ENCODE results near the gene MAP7D3. TPM values are rescaled to one million over a fixed set of nuclear protein-coding genes. Genes with fewer than 3 reads are reported as not detected.

MAP7D3 gene
- total RNA-seq, 4 donors from 2014 or later, result 10.5 to 26.1 (median 13.9) TPM

GRCh38 chrX:136202889-136203288 is 48.3 kb downstream of the MAP7D3 start:
- ATAC-seq (no peak), DNase-seq (no peak)
- TF ChIP-seq CTCF (IDR thresholded peaks at IDR 0.05 in 4 of 5, conservative IDR thresholded peaks at IDR 0.05 in 1 of 5), result no peak
- TF ChIP-seq POLR2A (IDR thresholded peaks at IDR 0.05), result peak in 1 of 2 donors; percentile 21
- Histone ChIP-seq H3K27me3 (no peaks in the 10 kb centered on the region), H3K4me1 (peaks cover 17 to 51% of the 10 kb centered on the region in 2 donors), H3K36me3 (peaks cover 0 to 28% of the 10 kb centered on the region in 2 donors), H3K4me3 (no peak overlapping the region), H3K9me3 (no peaks in the 10 kb centered on the region), H3K27ac (peak overlapping the region; percentile 84 to 92 (median 84))
- intact Hi-C loops (cut with DNase I; ENCODE audit: low total_unique reads), result loop anchor here (5.0 kb wide), 1 partner anchor 146 kb away; no protein-coding TSS in a partner anchor
- in situ Hi-C loops (cut with MboI; ENCODE audit: low sequenced_read_pairs in 4 of 4), result no loop called here

- in situ Hi-C loops (cut with MboI; ENCODE audit: low sequenced_read_pairs in 4 of 4), result no loop called here
- DNase-seq (no peak), ATAC-seq (no peak)
- Histone ChIP-seq H3K27me3 (no peaks in the 10 kb centered on the region), H3K9me3 (no peaks in the 10 kb centered on the region), H3K4me1 (peaks cover 19 to 51% of the 10 kb centered on the region in 2 donors), H3K36me3 (peaks cover 0 to 15% of the 10 kb centered on the region in 2 donors), H3K27ac (peak overlapping the region; percentile 84 to 92 (median 84)), H3K4me3 (peak overlapping the region in 3 of 4 donors; percentile 24 to 62 (median 47))
- TF ChIP-seq CTCF (IDR thresholded peaks at IDR 0.05 in 4 of 5, conservative IDR thresholded peaks at IDR 0.05 in 1 of 5) (no peak), POLR2A (IDR thresholded peaks at IDR 0.05) (no peak)
- intact Hi-C loops (cut with DNase I; ENCODE audit: low total_unique reads), result loop anchor here (5.0 kb wide), 1 partner anchor 144 kb away; no protein-coding TSS in a partner anchor
Observed at GRCh38 chrX:136201601-136202000, 49.6 kb downstream of the MAP7D3 start.

- Histone ChIP-seq H3K9me3 (no peaks in the 10 kb centered on the region), H3K4me1 (peaks cover 30 to 44% of the 10 kb centered on the region in 2 donors), H3K36me3 (peaks cover 0 to 9% of the 10 kb centered on the region in 2 donors), H3K4me3 (peak overlapping the region; percentile 47 to 62 (median 56)), H3K27me3 (no peaks in the 10 kb centered on the region), H3K27ac (peak overlapping the region; percentile 84 to 92 (median 84))
- peak in 1 of 2 donors; percentile 46 for DNase-seq
- no peak for TF ChIP-seq POLR2A (IDR thresholded peaks at IDR 0.05)
- peak; percentile 34 to 60 (median 52) for TF ChIP-seq CTCF (IDR thresholded peaks at IDR 0.05 in 4 of 5, conservative IDR thresholded peaks at IDR 0.05 in 1 of 5)
- in situ Hi-C loops (cut with MboI; ENCODE audit: low sequenced_read_pairs in 4 of 4), result no loop called here
- peak; percentile 25 to 57 for ATAC-seq
- intact Hi-C loops (cut with DNase I; ENCODE audit: low total_unique reads), result loop anchor here (1.0 to 5.0 kb wide), 2 partner anchors 30 to 143 kb away; no protein-coding TSS in a partner anchor
Observed at GRCh38 chrX:136200466-136200865, 50.7 kb downstream of the MAP7D3 start.

GRCh38 chrX:136199365-136199764 is 51.8 kb downstream of the MAP7D3 start:
- Histone ChIP-seq H3K27ac (peak overlapping the region; percentile 84 to 92 (median 84)), H3K36me3 (peaks cover 0 to 9% of the 10 kb centered on the region in 2 donors), H3K9me3 (no peaks in the 10 kb centered on the region), H3K4me3 (peak overlapping the region; percentile 47 to 62 (median 56)), H3K4me1 (peaks cover 38 to 41% of the 10 kb centered on the region in 2 donors), H3K27me3 (no peaks in the 10 kb centered on the region)
- intact Hi-C loops (cut with DNase I; ENCODE audit: low total_unique reads), result loop anchor here (2.0 kb wide), 1 partner anchor 19 kb away; no protein-coding TSS in a partner anchor
- ATAC-seq (peak; percentile 38 to 51), DNase-seq (no peak)
- TF ChIP-seq CTCF (IDR thresholded peaks at IDR 0.05 in 4 of 5, conservative IDR thresholded peaks at IDR 0.05 in 1 of 5) (no peak), POLR2A (IDR thresholded peaks at IDR 0.05) (peak in 1 of 2 donors; percentile 63)
- in situ Hi-C loops (cut with MboI; ENCODE audit: low sequenced_read_pairs in 4 of 4), result no loop called here

Data from gastrocnemius medialis (tissue), 4 donors.